ES-I3 (cell line): ENCODE measurements around the gene CD320.
"Not testable (repeated sequence)": the region's sequence is repeated elsewhere in the genome, so short reads cannot be mapped to it uniquely, and the experiment has no call there.

Experiments
- H3K36me3 ChIP-seq: 2 replicates; pipeline ENCODE4 v1.6.1; 2013; ENCODE audit warnings: mild to moderate bottlenecking, low read length, control low read depth, moderate library complexity; ENCODE audit not compliant: insufficient read depth
- H3K4me1 ChIP-seq: 2 replicates; pipeline ENCODE4 v1.6.1; 2013; ENCODE audit warnings: mild to moderate bottlenecking, control low read depth, low read length; ENCODE audit not compliant: insufficient read depth
- H3K9ac ChIP-seq: 2 replicates; pipeline ENCODE4 v1.6.1; 2013; ENCODE audit warnings: low read depth, mild to moderate bottlenecking, low read length, moderate library complexity
- H3K9me3 ChIP-seq: 2 replicates; pipeline ENCODE4 v1.6.1; 2013; ENCODE audit warnings: mild to moderate bottlenecking, low read length, moderate library complexity; ENCODE audit not compliant: control insufficient read depth, insufficient read depth

The CD320 gene

GRCh38 chr19:8307965-8308866, at the start of gene CD320:
CD320 (minus strand) TSS chr19:8308358; CDS start chr19:8308290, 68 bp downstream.
- H3K36me3 ChIP-seq, result peaks cover 3% of the 10 kb centered on the region
- no peaks in the 10 kb centered on the region for H3K9me3 ChIP-seq
- peaks cover 3% of the 10 kb centered on the region; the same call in 1 of the 2 replicates for H3K4me1 ChIP-seq
- peak within 1 kb of the TSS; percentile 68 for H3K9ac ChIP-seq

GRCh38 chr19:8357007-8357521, 48.9 kb upstream of the CD320 start:
- no peak overlapping the region for H3K9ac ChIP-seq
- H3K4me1 ChIP-seq, result no peaks in the 10 kb centered on the region
- H3K9me3 ChIP-seq, result no peaks in the 10 kb centered on the region
- no peaks in the 10 kb centered on the region for H3K36me3 ChIP-seq

- Histone ChIP-seq H3K4me1 (no peaks in the 10 kb centered on the region), H3K9ac (no peak overlapping the region), H3K36me3 (no peaks in the 10 kb centered on the region), H3K9me3 (no peaks in the 10 kb centered on the region)
Observed at GRCh38 chr19:8355631-8356402, 47.7 kb upstream of the CD320 start.

GRCh38 chr19:8352845-8353244, 44.7 kb upstream of the CD320 start:
- not testable (repeated sequence) for H3K9me3 ChIP-seq, H3K36me3 ChIP-seq, H3K9ac ChIP-seq, H3K4me1 ChIP-seq

GRCh38 chr19:8352134-8352827, 44.1 kb upstream of the CD320 start:
- Histone ChIP-seq H3K36me3 (no peaks in the 10 kb centered on the region), H3K9me3 (no peaks in the 10 kb centered on the region), H3K4me1 (no peaks in the 10 kb centered on the region), H3K9ac (peak overlapping the region; percentile 31; the same call in 1 of the 2 replicates)

- not testable (repeated sequence) for H3K9me3 ChIP-seq, H3K4me1 ChIP-seq, H3K9ac ChIP-seq
Observed at GRCh38 chr19:8349629-8350372, 41.6 kb upstream of the CD320 start.

GRCh38 chr19:8343483-8343844, 35.3 kb upstream of the CD320 start:
- H3K9ac ChIP-seq, result peak overlapping the region; percentile 65; the same call in 1 of the 2 replicates

More at GRCh38 chr19:8349629-8350372, 41.6 kb upstream of the CD320 start:
- H3K36me3 ChIP-seq, result not testable (repeated sequence)

GRCh38 chr19:8342684-8343482, 34.7 kb upstream of the CD320 start, which contains the start of gene KANK3:
KANK3 (minus strand) TSS chr19:8343262; CDS start chr19:8337828, 5,434 bp downstream.
- no peaks in the 10 kb centered on the region for H3K9me3 ChIP-seq
- peak within 1 kb of the TSS; percentile 89 for H3K9ac ChIP-seq
- no peaks in the 10 kb centered on the region for H3K36me3 ChIP-seq
- H3K4me1 ChIP-seq, result peaks cover 3% of the 10 kb centered on the region; the same call in 1 of the 2 replicates

More at GRCh38 chr19:8343483-8343844, 35.3 kb upstream of the CD320 start:
- Histone ChIP-seq H3K4me1 (peaks cover 3% of the 10 kb centered on the region; the same call in 1 of the 2 replicates), H3K36me3 (no peaks in the 10 kb centered on the region), H3K9me3 (no peaks in the 10 kb centered on the region)

- H3K9ac ChIP-seq, result peak overlapping the region; percentile 37
- no peaks in the 10 kb centered on the region for H3K9me3 ChIP-seq
- H3K4me1 ChIP-seq, result peaks cover 3% of the 10 kb centered on the region; the same call in 1 of the 2 replicates
- no peaks in the 10 kb centered on the region for H3K36me3 ChIP-seq
Observed at GRCh38 chr19:8342316-8342683, 34.1 kb upstream of the CD320 start.

- not testable (repeated sequence) for H3K36me3 ChIP-seq, H3K9me3 ChIP-seq, H3K9ac ChIP-seq, H3K4me1 ChIP-seq
Observed at GRCh38 chr19:8341504-8341903, 33.3 kb upstream of the CD320 start.

GRCh38 chr19:8340341-8341096, 32.4 kb upstream of the CD320 start:
- no peaks in the 10 kb centered on the region for H3K9me3 ChIP-seq
- H3K4me1 ChIP-seq, result peaks cover 3% of the 10 kb centered on the region; the same call in 1 of the 2 replicates
- no peaks in the 10 kb centered on the region for H3K36me3 ChIP-seq
- no peak overlapping the region for H3K9ac ChIP-seq

- no peaks in the 10 kb centered on the region for H3K36me3 ChIP-seq
- H3K9ac ChIP-seq, result no peak overlapping the region
- H3K4me1 ChIP-seq, result peaks cover 3% of the 10 kb centered on the region; the same call in 1 of the 2 replicates
- H3K9me3 ChIP-seq, result no peaks in the 10 kb centered on the region
Observed at GRCh38 chr19:8338835-8339234, 30.7 kb upstream of the CD320 start.
